ENCODE data around the gene LNX2.

DNA sequence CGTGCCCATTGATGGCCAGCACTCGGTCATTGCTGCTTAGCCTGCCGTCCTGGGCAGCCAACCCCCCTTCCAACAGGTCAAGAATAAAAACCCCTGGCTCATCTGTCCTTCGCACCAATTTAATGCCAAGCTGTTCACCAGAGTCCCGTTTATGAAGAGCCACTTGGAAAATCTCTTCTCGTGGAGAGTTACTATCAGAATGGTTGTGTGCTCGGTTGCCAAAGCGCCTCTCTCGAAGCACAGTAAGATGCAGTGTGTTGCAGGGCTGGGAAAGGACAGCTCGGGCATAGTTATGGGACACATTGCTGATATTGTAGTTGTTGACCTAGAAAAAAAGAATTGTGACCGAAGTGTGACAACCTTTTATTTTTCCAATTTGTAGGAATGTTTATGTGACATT, 57.9 kb downstream of the LNX2 start:
- no peak for TF ChIP-seq CTCF (IDR thresholded peaks at IDR 0.05; ENCODE audit: low read depth, low read length)
- no peak for TF ChIP-seq EZH2phosphoT487 (IDR thresholded peaks at IDR 0.05; ENCODE audit: low read depth)
